GM21619 (cell line): Measurements from ENCODE around the gene MROH9.

Source experiments
- ATAC-seq: cut with Tn5 transposase; IDR thresholded peaks from one replicate; pipeline ENCODE4 v1.9.1; 2021; ENCODE audit not compliant: unreplicated experiment

Gene MROH9

DNA sequence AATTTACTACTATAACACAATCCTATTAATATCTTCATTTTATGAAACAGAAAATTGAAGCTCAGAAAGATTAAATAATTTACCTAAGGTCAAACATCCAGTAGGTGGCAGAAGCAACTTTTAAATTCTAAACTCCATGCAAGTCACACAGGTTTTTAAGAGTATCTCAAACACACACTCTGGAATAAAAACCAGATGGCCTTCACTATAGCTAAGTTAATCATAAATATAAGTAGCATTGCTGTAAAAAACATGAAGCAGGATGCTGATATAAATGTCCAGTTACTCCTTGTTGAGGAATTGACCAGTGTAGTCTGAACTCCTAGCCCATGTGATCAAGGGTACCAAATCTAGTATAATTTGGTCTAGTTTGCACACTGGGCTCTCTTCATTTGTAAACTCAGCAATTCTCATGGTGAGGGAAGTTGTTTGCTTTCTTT is 146.0 kb downstream of the MROH9 start:
- ATAC-seq, result no peak

GRCh38 chr1:171081763-171082201 is 146.4 kb downstream of the MROH9 start:
- ATAC-seq, result no peak

GRCh38 chr1:171082606-171083005 is 147.3 kb downstream of the MROH9 start:
- no peak for ATAC-seq

- ATAC-seq, result no peak
These were observed 147.9 kb downstream of the MROH9 start for GRCh38 chr1:171083222-171083621.

- ATAC-seq, result no peak
These were observed 148.8 kb downstream of the MROH9 start for GRCh38 chr1:171084091-171084490.

DNA sequence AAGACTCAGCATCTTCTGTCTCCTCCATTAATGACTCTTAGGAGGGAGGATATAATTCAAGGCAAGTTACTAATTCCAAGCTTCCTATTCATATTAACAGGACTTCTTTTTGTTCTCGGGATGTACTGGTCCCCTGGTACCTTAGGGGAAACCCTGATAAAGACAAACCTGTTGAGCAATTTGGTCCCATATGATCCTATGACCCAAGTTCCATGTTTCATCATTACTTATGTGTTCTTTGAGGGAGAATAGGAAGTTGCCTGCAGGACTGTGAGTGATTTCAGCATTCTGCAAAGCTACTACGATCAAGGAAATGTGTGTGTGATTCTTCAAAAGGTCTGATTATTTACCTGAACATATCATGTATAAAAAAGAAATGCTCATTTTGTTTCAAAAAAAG is 149.5 kb downstream of the MROH9 start:
- no peak for ATAC-seq

- ATAC-seq, result no peak
These were observed 152.6 kb downstream of the MROH9 start for GRCh38 chr1:171087896-171088295.

DNA sequence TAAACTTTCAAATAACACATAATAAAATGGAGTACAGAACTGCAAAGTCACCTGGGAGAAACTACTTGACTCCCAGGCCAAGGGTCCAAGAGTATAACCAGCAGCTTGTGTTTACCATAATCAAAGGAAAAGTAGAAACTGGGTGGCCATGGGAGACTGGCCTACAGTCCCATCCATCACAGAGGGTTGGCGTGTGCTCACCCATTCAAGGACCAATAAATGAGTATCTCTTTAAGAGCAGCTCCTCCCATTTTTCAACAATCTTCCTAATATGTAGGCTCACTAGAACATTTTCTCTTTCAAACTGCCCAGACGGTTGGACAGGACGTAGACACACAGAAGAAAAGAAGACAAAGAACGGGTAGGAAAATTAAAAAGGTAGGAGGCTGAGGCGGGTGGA is 155.3 kb downstream of the MROH9 start, which contains the start of gene FMO3:
Gene FMO3 (plus strand): TSS at position 302 of the 400 bp plus-strand sequence. CDS start 1,754 bp downstream, outside the sequence.
- no peak for ATAC-seq

DNA sequence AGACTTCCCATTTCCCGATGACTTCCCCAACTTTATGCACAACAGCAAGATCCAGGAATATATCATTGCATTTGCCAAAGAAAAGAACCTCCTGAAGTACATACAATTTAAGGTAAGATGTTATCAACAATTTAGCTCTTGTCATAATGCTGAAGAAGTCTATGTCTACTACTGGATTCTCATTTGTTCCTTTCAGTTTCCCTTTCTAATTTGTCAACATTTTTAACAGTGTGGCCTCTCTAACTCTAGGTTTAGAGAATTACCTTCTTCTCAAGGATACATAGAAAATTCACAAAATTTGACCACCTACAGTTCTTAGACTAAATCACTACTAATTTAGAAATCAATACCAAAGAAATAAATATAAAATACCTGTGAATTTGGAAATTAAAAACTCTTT is 168.5 kb downstream of the MROH9 start:
- ATAC-seq, result no peak

DNA sequence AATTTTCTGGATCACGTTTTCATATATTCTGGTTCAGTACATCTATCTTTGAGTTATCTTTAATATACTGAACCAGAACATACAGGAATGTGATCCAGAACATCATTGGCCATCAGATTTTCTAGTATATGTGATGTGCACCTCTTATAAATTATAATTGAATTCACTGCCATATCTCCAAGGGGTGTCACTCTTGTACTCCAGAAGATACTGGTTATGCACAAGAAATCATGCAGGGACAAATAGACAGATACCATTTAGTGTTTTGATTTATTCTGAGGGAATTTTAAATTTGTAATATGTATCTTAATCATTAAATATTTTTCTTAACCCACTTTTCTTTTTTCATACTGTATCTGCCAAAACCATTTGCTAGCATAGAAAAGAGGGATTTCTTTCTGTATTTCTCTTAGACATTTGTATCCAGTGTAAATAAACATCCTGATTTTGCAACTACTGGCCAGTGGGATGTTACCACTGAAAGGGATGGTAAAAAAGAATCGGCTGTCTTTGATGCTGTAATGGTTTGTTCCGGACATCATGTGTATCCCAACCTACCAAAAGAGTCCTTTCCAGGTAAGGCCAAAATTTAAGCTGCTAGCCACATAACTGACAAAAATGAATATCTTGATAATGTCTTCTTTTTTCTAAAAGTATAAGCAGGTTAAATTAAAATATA is 172.1 kb downstream of the MROH9 start:
- no peak for ATAC-seq

DNA sequence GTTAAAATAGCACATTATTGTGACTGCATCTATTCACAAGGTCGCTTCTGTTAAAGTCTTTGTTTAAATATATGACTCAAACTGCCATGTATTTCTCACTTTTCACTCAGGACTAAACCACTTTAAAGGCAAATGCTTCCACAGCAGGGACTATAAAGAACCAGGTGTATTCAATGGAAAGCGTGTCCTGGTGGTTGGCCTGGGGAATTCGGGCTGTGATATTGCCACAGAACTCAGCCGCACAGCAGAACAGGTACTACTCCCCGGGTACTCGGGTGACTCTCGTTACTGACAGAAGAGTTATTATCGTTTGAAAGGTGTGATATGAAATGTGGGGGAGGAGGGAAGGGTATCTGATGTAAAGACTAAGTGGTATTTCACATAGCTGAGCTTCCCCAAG is 172.6 kb downstream of the MROH9 start:
- no peak for ATAC-seq

DNA sequence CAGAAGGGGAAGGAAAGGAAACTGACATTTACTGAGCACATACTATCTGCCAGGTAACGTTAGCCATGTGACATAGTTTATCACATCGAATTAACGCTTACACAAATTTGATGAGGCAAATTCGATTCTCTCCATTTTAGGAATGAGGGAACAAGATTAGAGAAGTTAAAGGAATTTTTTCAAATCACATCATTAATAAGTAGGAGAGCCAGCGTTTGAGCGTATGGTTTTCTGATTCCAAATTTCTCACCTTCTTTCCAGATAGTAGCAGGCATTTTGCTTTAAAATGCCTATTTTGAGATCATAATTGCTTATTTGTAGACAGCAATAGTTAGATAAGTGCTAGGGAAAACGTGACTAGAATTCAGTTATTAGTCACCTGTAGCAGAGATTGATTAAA is 174.6 kb downstream of the MROH9 start:
- no peak for ATAC-seq

- ATAC-seq, result no peak
These were observed 175.4 kb downstream of the MROH9 start for GRCh38 chr1:171110621-171111326.

- no peak for ATAC-seq
These were observed 176.8 kb downstream of the MROH9 start for GRCh38 chr1:171112119-171112518.

DNA sequence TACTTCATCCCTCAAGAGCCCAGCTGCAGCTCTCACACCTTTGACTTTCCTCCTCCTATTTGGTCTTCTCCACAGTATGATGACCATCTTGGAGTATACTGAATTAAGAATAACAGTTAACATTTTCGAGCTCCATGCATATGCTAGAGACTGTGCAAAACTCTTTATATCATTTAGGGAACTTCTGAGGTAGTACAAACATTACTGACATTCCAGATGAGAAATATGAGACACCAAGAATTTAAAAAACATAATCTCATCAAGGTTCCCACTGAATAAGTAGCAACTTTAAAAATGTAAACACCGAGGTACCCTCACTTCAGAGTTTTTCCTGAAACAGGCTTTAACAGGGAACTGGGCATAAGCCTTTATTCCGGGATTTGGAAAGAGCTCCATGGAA is 178.0 kb downstream of the MROH9 start:
- ATAC-seq, result no peak
